Astrocyte (in vitro differentiated cells and primary cell): Measurements from ENCODE around the gene NEBL.

Experiments used
- EZH2 ChIP-seq: IDR thresholded peaks from 2 replicates; pipeline ENCODE4 v1.6.1; 2012; ENCODE audit warnings: mild to moderate bottlenecking, low read length, inconsistent platforms; ENCODE audit not compliant: insufficient read depth
- TF ChIP-seq, protein P1 (sequence below): IDR thresholded peaks from 2 replicates; pipeline ENCODE4 v1.5.1; 2011; ENCODE audit warnings: low read depth, mild to moderate bottlenecking, inconsistent platforms, low read length, moderate library complexity; ENCODE audit not compliant: insufficient read depth

DNA sequence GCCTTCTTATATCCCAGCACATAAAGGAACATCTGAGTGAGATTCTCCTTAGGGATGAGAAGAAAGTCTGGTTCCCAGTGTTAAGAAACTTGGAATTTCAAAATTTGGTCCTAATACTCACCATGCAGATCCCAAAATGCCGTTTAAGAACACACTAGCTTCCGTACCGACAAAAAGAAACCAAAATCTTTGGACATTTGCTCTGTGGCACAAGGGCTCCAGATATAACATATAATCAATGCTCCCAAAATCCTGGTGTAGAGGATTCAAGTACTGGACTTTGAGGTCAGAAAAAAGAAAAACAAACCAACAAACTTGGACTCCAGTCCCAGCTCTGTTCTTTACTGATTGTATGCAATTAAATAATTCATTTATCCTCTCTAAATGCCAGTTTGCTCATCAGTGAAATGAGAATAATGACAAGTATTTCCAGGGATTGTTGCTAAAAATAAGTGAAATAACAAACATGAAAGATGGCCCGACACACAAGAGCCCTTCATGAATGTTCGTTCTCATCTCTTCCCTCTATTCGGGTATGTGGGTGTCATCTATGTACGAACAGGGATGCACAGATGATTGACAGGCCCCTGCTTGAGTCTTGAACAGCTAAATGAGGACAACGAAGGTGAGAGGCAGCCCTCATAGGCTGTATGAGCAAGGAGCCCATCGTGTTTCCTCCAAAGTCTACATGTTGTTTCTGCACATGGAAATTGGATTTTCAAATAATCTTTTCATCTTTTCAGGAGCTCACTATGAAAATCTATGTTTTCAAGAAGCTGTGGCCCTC is 48.6 kb upstream of the NEBL start:
- no peak for TF ChIP-seq EZH2
- TF ChIP-seq, protein P1, sequence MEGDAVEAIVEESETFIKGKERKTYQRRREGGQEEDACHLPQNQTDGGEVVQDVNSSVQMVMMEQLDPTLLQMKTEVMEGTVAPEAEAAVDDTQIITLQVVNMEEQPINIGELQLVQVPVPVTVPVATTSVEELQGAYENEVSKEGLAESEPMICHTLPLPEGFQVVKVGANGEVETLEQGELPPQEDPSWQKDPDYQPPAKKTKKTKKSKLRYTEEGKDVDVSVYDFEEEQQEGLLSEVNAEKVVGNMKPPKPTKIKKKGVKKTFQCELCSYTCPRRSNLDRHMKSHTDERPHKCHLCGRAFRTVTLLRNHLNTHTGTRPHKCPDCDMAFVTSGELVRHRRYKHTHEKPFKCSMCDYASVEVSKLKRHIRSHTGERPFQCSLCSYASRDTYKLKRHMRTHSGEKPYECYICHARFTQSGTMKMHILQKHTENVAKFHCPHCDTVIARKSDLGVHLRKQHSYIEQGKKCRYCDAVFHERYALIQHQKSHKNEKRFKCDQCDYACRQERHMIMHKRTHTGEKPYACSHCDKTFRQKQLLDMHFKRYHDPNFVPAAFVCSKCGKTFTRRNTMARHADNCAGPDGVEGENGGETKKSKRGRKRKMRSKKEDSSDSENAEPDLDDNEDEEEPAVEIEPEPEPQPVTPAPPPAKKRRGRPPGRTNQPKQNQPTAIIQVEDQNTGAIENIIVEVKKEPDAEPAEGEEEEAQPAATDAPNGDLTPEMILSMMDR: no peak
